ENCODE measurements around the gene BEGAIN. TPM values are rescaled to one million over a fixed set of nuclear protein-coding genes. Genes with fewer than 3 reads are reported as not detected.

BEGAIN gene
- total RNA-seq, 2 donors from 2014 or later = 0.91 to 1.3 TPM

- H3K4me1 ChIP-seq (ENCODE audit: control insufficient read depth, insufficient read depth, low read length) = no peaks in the 10 kb centered on the region
- H3K9me3 ChIP-seq (ENCODE audit: control insufficient read depth, low read length) = no peaks in the 10 kb centered on the region
- Mint-ChIP-seq H3K4me3 (peak overlapping the region; percentile 52), H3K27ac (no peak overlapping the region), H3K27me3 (ENCODE audit: insufficient read depth) (peaks cover 80% of the 10 kb centered on the region), H3K9me3 (no peaks in the 10 kb centered on the region), H3K4me1 (peaks cover 7% of the 10 kb centered on the region), H3K36me3 (ENCODE audit: low read depth) (no peaks in the 10 kb centered on the region)
- no peak for TF ChIP-seq CTCF (conservative IDR thresholded peaks at IDR 0.05)
- H3K36me3 ChIP-seq (ENCODE audit: control insufficient read depth, insufficient read depth, low read length) = no peaks in the 10 kb centered on the region
- 0 to 1% methylated on average over 38 to 100 of the region's 100 CpGs for WGBS, 2 experiments (ENCODE audit: insufficient coverage in 1 of 2, insufficient read length in 1 of 2)
- H3K9ac ChIP-seq (ENCODE audit: extremely low read depth, low read length, poor library complexity, severe bottlenecking) = no peak overlapping the region
- peak overlapping the region; percentile 70 for H3K4me3 ChIP-seq (ENCODE audit: low read length)
- H3K27ac ChIP-seq (ENCODE audit: low read depth, low read length) = no peak overlapping the region
- DNase-seq = peak; percentile 70
- peaks cover 82% of the 10 kb centered on the region for H3K27me3 ChIP-seq (ENCODE audit: control insufficient read depth, insufficient read depth, low read length, poor library complexity, severe bottlenecking)
Measured at GRCh38 chr14:100568164-100568997, 18.8 kb downstream of the BEGAIN start.

- WGBS, 2 experiments (ENCODE audit: insufficient coverage in 1 of 2, insufficient read length in 1 of 2) = 0 to 1% methylated on average over 11 to 42 of the region's 42 CpGs
- no peak overlapping the region for H3K9ac ChIP-seq (ENCODE audit: extremely low read depth, low read length, poor library complexity, severe bottlenecking)
Measured at GRCh38 chr14:100567877-100568163, 19.4 kb downstream of the BEGAIN start.

More at GRCh38 chr14:100567877-100568163, 19.4 kb downstream of the BEGAIN start:
- H3K36me3 Mint-ChIP-seq (ENCODE audit: low read depth) = no peaks in the 10 kb centered on the region
- Histone ChIP-seq H3K27ac (ENCODE audit: low read depth, low read length) (no peak overlapping the region), H3K9me3 (ENCODE audit: control insufficient read depth, low read length) (no peaks in the 10 kb centered on the region), H3K27me3 (ENCODE audit: control insufficient read depth, insufficient read depth, low read length, poor library complexity, severe bottlenecking) (peaks cover 88% of the 10 kb centered on the region), H3K4me1 (ENCODE audit: control insufficient read depth, insufficient read depth, low read length) (no peaks in the 10 kb centered on the region), H3K36me3 (ENCODE audit: control insufficient read depth, insufficient read depth, low read length) (no peaks in the 10 kb centered on the region), H3K4me3 (ENCODE audit: low read length) (no peak overlapping the region)
- no peaks in the 10 kb centered on the region for H3K9me3 Mint-ChIP-seq
- no peak overlapping the region for H3K27ac Mint-ChIP-seq
- TF ChIP-seq CTCF (conservative IDR thresholded peaks at IDR 0.05) = no peak
- peak overlapping the region; percentile 52 for H3K4me3 Mint-ChIP-seq
- DNase-seq = no peak
- peaks cover 6% of the 10 kb centered on the region for H3K4me1 Mint-ChIP-seq
- H3K27me3 Mint-ChIP-seq (ENCODE audit: insufficient read depth) = peaks cover 83% of the 10 kb centered on the region
